HEK293T (cell line): Measurements from ENCODE around the gene CAPN8.

Experiments used
- CTCF ChIA-PET: fragments of 350-600 bp; formaldehyde crosslinking; extraction: SDS; loops from one replicate; lab custom pipeline; 2021; ENCODE audit warnings: antibody characterized with exemption, inconsistent platforms; lab: Yijun Ruan, JAX
- POLR2A ChIA-PET: fragments of 350-600 bp; formaldehyde crosslinking; extraction: SDS; loops from one replicate; lab custom pipeline; 2020; ENCODE audit warnings: antibody characterized with exemption, inconsistent platforms; lab: Yijun Ruan, JAX
- DNase-seq: peaks from one replicate; pipeline ENCODE4 v3.0.0; 2012; ENCODE audit warnings: mixed read lengths; ENCODE audit errors: extremely low spot score
- ARNT ChIP-seq: fragments of 450-650 bp; IDR thresholded peaks from 2 replicates; pipeline ENCODE4 v1.6.1; 2017; ENCODE audit warnings: mild to moderate bottlenecking
- BHLHE40 ChIP-seq: fragments of 450-650 bp; IDR thresholded peaks from 2 replicates; pipeline ENCODE4 v1.6.1; 2016; ENCODE audit warnings: mild to moderate bottlenecking, moderate library complexity, borderline replicate concordance
- CTBP1 ChIP-seq: fragments of 450-650 bp; IDR thresholded peaks from 2 replicates; pipeline ENCODE4 v1.6.1; 2016; ENCODE audit warnings: borderline replicate concordance
- ELF4 ChIP-seq: fragments of 450-650 bp; IDR thresholded peaks from 2 replicates; pipeline ENCODE4 v1.6.1; 2017; ENCODE audit warnings: antibody characterized with exemption
- FOXA1 ChIP-seq: fragments of 450-650 bp; IDR thresholded peaks from 2 replicates; pipeline ENCODE4 v1.6.1; 2016; ENCODE audit warnings: mild to moderate bottlenecking
- FOXK2 ChIP-seq: fragments of 450-650 bp; IDR thresholded peaks from 2 replicates; pipeline ENCODE4 v1.6.1; 2016; ENCODE audit warnings: mild to moderate bottlenecking
- FOXM1 ChIP-seq: fragments of 450-650 bp; IDR thresholded peaks from 2 replicates; pipeline ENCODE4 v1.6.1; 2017; ENCODE audit warnings: mild to moderate bottlenecking, borderline replicate concordance
- HDGF ChIP-seq: fragments of 450-650 bp; IDR thresholded peaks from 2 replicates; pipeline ENCODE4 v1.6.1; 2017; ENCODE audit warnings: antibody characterized with exemption, borderline replicate concordance
- L3MBTL2 ChIP-seq: fragments of 450-650 bp; conservative IDR thresholded peaks from 2 replicates; pipeline ENCODE4 v1.6.1; 2016; ENCODE audit warnings: mild to moderate bottlenecking
- LEF1 ChIP-seq: fragments of 450-650 bp; IDR thresholded peaks from 2 replicates; pipeline ENCODE4 v1.6.1; 2017; ENCODE audit warnings: mild to moderate bottlenecking, borderline replicate concordance
- NFRKB ChIP-seq: fragments of 450-650 bp; IDR thresholded peaks from 2 replicates; pipeline ENCODE4 v1.6.1; 2016; ENCODE audit warnings: mild to moderate bottlenecking, moderate library complexity
- SP1 ChIP-seq: fragments of 450-650 bp; IDR thresholded peaks from 2 replicates; pipeline ENCODE4 v1.6.1; 2017
- SUZ12 ChIP-seq: fragments of 450-650 bp; IDR thresholded peaks from 2 replicates; pipeline ENCODE4 v1.6.1; 2016; ENCODE audit warnings: mild to moderate bottlenecking
- TARDBP ChIP-seq: fragments of 450-650 bp; IDR thresholded peaks from 2 replicates; pipeline ENCODE4 v1.6.1; 2016
- ZNF384 ChIP-seq: fragments of 450-650 bp; IDR thresholded peaks from 2 replicates; pipeline ENCODE4 v1.6.1; 2016
- TF ChIP-seq, protein P1 (sequence below): fragments of 450-650 bp; IDR thresholded peaks from 2 replicates; pipeline ENCODE4 v1.6.1; 2016

Gene CAPN8

DNA sequence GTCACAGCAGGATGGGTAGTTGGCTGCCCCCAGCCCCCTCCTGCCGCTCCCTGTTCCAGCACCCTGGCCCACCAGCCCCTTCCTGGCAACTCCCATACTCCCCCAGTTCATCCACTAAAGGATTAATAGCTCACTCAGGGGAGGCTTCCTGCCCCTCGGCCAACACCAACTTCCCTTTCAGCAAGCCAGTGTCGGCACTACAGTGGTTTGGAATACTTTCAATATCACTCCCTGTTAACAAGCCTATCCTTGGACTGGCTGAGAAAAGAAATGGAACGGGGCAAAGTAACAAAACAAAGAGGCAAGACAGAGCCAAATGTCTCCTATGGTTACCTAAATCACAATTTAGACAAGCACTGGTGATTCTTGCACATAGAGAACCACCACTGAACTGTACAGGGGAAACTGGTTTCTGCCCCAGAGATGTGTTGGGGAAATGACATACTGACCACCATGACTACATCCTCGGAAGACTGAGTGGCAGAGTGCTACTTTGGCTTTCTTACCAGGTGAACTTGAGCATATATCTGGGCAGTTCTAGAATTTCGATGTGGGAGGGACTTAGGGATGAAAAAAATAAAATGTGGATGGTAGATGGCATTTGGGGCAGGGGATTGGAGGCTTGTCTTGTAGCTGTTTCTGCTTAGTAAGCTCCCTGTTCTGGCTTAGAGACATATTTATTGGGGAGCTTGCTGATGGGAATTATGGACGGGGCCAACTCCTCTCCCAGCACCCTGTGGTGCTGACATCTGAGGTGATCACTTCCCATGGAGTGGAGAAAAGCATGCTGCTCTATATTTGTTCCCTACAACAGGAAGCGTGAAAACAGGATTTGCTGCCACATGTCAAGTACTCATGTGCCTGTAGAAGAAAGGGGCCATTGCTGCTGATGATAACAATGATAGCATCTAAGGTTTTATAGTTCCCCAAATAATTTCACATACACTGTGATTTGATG is 39.7 kb upstream of the CAPN8 start:
- no peak for DNase-seq

DNA sequence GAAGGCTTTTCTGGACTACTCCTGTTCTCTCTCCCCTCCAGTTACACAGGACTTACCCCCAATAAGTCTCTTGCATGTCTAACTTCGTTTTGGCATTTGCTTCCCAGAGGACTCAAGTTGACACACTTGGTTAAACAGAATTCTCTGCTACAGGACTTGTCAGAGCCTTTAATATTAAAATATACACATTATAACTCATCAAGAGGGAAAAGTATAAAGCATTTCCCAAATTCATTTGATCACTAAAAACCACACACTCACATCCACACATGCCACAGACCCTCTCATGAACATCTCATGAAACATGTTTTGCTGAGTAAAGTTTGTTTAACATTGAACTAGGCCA is 38.1 kb upstream of the CAPN8 start:
- TF ChIP-seq SUZ12 (no peak), LEF1 (no peak), SP1 (no peak), NFRKB (no peak), HDGF (no peak), ELF4 (no peak), TARDBP (no peak), CTBP1 (no peak), ARNT (no peak), L3MBTL2 (no peak), ZNF384 (no peak), FOXK2 (no peak)
- TF ChIP-seq, protein P1, sequence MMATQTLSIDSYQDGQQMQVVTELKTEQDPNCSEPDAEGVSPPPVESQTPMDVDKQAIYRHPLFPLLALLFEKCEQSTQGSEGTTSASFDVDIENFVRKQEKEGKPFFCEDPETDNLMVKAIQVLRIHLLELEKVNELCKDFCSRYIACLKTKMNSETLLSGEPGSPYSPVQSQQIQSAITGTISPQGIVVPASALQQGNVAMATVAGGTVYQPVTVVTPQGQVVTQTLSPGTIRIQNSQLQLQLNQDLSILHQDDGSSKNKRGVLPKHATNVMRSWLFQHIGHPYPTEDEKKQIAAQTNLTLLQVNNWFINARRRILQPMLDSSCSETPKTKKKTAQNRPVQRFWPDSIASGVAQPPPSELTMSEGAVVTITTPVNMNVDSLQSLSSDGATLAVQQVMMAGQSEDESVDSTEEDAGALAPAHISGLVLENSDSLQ, result no peak
- ChIA-PET POLR2A (no interaction called here), CTCF (interaction anchor here (4.0 kb wide), 1 partner anchor 7 kb away, joined by 16 read pairs; no protein-coding TSS in a partner anchor)
- no peak for DNase-seq

More for the DNA sequence above, 39.7 kb upstream of the CAPN8 start:
- POLR2A ChIA-PET, result no interaction called here
- TF ChIP-seq LEF1 (no peak), L3MBTL2 (no peak; the same call in 1 of the 2 replicates), ELF4 (no peak; the same call in 1 of the 2 replicates), HDGF (no peak), FOXA1 (no peak), ARNT (no peak), CTBP1 (no peak), FOXM1 (no peak), FOXK2 (no peak), SUZ12 (no peak), BHLHE40 (no peak), SP1 (no peak), NFRKB (no peak), TARDBP (no peak)
- TF ChIP-seq, protein P1, result no peak
- CTCF ChIA-PET, result interaction anchor here (4.0 kb wide), 1 partner anchor 9 kb away, joined by 16 read pairs; no protein-coding TSS in a partner anchor

DNA sequence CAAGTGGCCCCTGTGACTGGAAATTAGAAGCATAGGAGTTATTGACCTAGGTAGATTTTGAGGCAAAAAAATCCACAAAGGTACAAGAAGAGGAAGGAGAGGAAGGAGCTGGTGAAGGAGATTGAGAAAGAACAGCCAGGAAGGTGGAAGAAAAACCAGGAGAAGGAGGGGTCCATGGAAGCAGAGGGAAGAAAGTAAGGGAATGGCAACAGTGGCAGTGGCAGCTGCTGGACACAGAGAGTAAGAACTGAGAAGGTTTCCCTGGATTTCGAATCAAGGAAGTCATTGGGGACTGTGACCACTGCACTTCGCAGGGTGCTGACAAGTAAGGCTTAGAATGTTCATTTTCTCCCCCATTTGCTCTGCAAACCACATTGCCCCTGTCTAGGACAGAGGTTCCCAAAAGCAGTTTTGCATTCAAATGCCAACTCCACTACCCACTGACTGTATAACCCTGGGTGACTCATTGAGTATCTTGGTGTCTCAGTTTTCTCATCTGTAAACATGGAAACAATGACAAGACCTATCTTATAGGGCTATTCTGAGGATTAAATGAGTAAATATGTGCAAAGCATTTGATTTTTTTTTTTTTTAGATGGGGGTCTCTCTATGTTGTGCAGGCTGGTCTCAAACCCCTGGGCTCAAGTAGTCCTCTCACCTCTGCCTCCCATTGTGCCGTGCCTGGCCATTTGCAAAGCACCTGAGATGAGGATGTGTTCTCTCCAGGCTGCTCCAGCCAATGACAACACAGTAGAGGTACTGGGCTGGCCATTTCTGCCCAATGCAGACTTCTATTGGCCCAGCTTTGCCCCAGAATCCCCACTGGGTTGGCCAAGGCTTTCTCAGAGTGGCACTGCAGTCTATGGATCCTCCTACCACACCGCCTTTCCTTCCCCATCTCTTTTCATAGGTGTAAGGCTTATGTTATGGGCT is 37.5 kb upstream of the CAPN8 start:
- DNase-seq, result no peak
- POLR2A ChIA-PET, result interaction anchor here (0.6 kb wide), 1 partner anchor 239 kb away, joined by 3 read pairs; no protein-coding TSS in a partner anchor
- CTCF ChIA-PET, result interaction anchor here (2.4 kb wide), 1 partner anchor 46 kb away, joined by 14 read pairs; no protein-coding TSS in a partner anchor
- no peak for TF ChIP-seq ZNF384
- no peak for TF ChIP-seq TARDBP
- no peak for TF ChIP-seq NFRKB
- TF ChIP-seq FOXA1, result no peak
- no peak for TF ChIP-seq CTBP1
- TF ChIP-seq SP1, result no peak
- TF ChIP-seq LEF1, result no peak
- TF ChIP-seq BHLHE40, result no peak
- TF ChIP-seq ARNT, result no peak
- TF ChIP-seq, protein P1, result no peak
- no peak for TF ChIP-seq SUZ12
- TF ChIP-seq FOXM1, result no peak
- TF ChIP-seq HDGF, result no peak
- TF ChIP-seq ELF4, result no peak
- TF ChIP-seq L3MBTL2, result no peak

DNA sequence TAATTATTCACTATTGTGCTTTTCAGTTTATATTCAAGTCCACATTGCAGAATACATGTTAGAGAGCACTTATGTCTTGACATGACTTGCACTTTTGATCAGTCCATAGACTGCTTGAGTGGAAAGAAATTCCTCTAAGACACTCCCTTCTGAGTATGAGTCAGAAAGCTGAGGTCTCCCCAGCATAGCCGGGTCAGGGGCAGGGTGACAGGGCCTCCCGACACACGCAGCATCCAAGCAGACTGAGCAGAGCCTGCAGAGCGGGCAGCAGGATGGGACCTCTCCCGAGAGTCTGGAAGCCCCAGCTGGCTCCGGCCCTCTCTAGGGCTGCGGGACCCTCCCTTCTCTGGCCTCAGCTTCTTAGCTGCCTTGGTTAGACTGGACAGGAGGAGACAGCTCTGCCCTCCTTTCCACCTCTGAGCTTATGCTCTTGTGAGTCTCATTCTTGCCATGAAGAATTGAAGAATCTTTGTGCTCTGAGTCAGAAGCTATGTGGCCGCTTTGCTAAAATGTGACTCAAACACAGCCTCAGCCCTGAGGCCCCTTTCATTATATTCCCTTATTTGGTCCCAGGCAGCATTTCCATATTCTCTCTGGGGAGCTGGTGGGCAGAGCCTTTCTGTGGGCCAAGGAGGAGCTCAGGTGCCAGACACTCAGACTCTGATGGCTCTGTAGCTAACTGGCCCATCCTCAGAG is 35.6 kb upstream of the CAPN8 start:
- POLR2A ChIA-PET, result interaction anchor here (0.6 to 1.6 kb wide), 4 partner anchors 11 to 144 kb away, joined by 3 to 5 read pairs (median 3); partner anchors contain the start of genes CAPN2 and TP53BP2
- no peak for TF ChIP-seq HDGF
- TF ChIP-seq TARDBP, result no peak
- TF ChIP-seq SUZ12, result no peak
- no peak for TF ChIP-seq BHLHE40
- no peak for TF ChIP-seq FOXA1
- no peak for TF ChIP-seq FOXK2
- TF ChIP-seq NFRKB, result no peak
- no peak for TF ChIP-seq SP1
- no peak for TF ChIP-seq FOXM1
- TF ChIP-seq CTBP1, result no peak
- TF ChIP-seq ARNT, result no peak
- no peak for TF ChIP-seq ELF4
- no peak for TF ChIP-seq L3MBTL2
- TF ChIP-seq, protein P1, result no peak
- no peak for TF ChIP-seq ZNF384
- TF ChIP-seq LEF1, result no peak
- DNase-seq, result no peak
- CTCF ChIA-PET, result interaction anchor here (0.8 to 2.4 kb wide), 6 partner anchors 10 to 151 kb away, joined by 3 to 14 read pairs (median 3); partner anchors contain the start of gene TP53BP2
